Naive thymus-derived CD4-positive, alpha-beta T cell (primary cell): ENCODE results near the gene EXOSC2. TPM values are rescaled to one million over a fixed set of nuclear protein-coding genes. Genes with fewer than 3 reads are reported as not detected.

Source experiments
- ATAC-seq: fragments of 150-1000 bp; cut with Tn5 transposase; 2 replicates; pipeline ENCODE4 v1.10.0; 2021; ENCODE audit warnings: mild to moderate bottlenecking, moderate library complexity
- CTCF ChIA-PET: fragments of 350-600 bp; sonication (Branson Sonifier 250); formaldehyde crosslinking; loops from one replicate; lab custom pipeline; 2021; ENCODE audit warnings: antibody characterized with exemption; lab: Charles Lee
- POLR2A ChIA-PET: fragments of 350-600 bp; sonication (Branson Sonifier 250); formaldehyde crosslinking; loops from one replicate; lab custom pipeline; 2021; ENCODE audit warnings: antibody characterized with exemption, inconsistent platforms; lab: Charles Lee
- DNase-seq, 9 donors: peaks; one replicate each; pipeline versions ENCODE4 v3.0.0 to v3.0.0-alpha.2; 2020 to 2022; ENCODE audit warnings: mixed read lengths in 1 of 9
- H3K27ac ChIP-seq: one replicate; pipeline ENCODE4 v1.7.0; 2013; ENCODE audit warnings: mild to moderate bottlenecking, low read depth, low read length, moderate library complexity
- H3K27me3 ChIP-seq, 2 donors: one replicate each; pipeline ENCODE4 v1.7.0; 2013; ENCODE audit warnings: low read length in 2 of 2, mild to moderate bottlenecking in 2 of 2, moderate library complexity in 2 of 2; ENCODE audit not compliant: control insufficient read depth in 2 of 2, insufficient read depth in 2 of 2
- H3K36me3 ChIP-seq, 3 experiments: 1 replicate in 2 of 3; 2 replicates in 1 of 3; pipeline ENCODE4 v1.7.0; 2013; ENCODE audit warnings: low read length in 3 of 3, mild to moderate bottlenecking in 3 of 3, moderate library complexity in 1 of 3; ENCODE audit not compliant: insufficient read depth in 3 of 3, control insufficient read depth in 2 of 3
- H3K4me1 ChIP-seq, 2 donors: one replicate each; pipeline ENCODE4 v1.7.0; 2013; ENCODE audit warnings: low read length in 2 of 2, mild to moderate bottlenecking in 2 of 2, moderate library complexity in 1 of 2; ENCODE audit not compliant: control insufficient read depth in 2 of 2, insufficient read depth in 2 of 2
- H3K4me3 ChIP-seq: 2 replicates; pipeline ENCODE4 v1.7.0; 2013; ENCODE audit warnings: mild to moderate bottlenecking, low read length
- H3K9me3 ChIP-seq, 3 experiments: 1 replicate in 2 of 3; 2 replicates in 1 of 3; pipeline ENCODE4 v1.7.0; 2013; ENCODE audit warnings: low read length in 3 of 3; ENCODE audit not compliant: control insufficient read depth in 2 of 3
- H3K27ac Mint-ChIP-seq, 9 donors: one replicate each; pipeline ENCODE4 v1.8.0; 2020 to 2022; ENCODE audit warnings: mixed read lengths in 9 of 9, mild to moderate bottlenecking in 8 of 9, moderate library complexity in 5 of 9, inconsistent platforms in 2 of 9
- H3K27me3 Mint-ChIP-seq, 5 donors: one replicate each; pipeline ENCODE4 v1.8.0; 2021 to 2022; ENCODE audit warnings: mixed read lengths in 5 of 5, mild to moderate bottlenecking in 1 of 5
- H3K36me3 Mint-ChIP-seq, 5 donors: one replicate each; pipeline ENCODE4 v1.8.0; 2020 to 2022; ENCODE audit warnings: mixed read lengths in 5 of 5, mild to moderate bottlenecking in 3 of 5, inconsistent platforms in 1 of 5
- H3K4me1 Mint-ChIP-seq, 7 donors: one replicate each; pipeline ENCODE4 v1.8.0; 2020 to 2022; ENCODE audit warnings: mixed read lengths in 7 of 7, mild to moderate bottlenecking in 3 of 7, inconsistent platforms in 1 of 7
- H3K4me3 Mint-ChIP-seq, 10 donors: one replicate each; pipeline ENCODE4 v1.8.0; 2020 to 2022; ENCODE audit warnings: mild to moderate bottlenecking in 10 of 10, mixed read lengths in 10 of 10, moderate library complexity in 6 of 10, inconsistent platforms in 2 of 10
- H3K9me3 Mint-ChIP-seq, 11 donors: one replicate each; pipeline ENCODE4 v1.8.0; 2020 to 2022; ENCODE audit warnings: mixed read lengths in 11 of 11, mild to moderate bottlenecking in 4 of 11, inconsistent platforms in 1 of 11, moderate library complexity in 1 of 11
- intact Hi-C, 2 donors: fragments of 100-400 bp; cut with micrococcal nuclease; formaldehyde crosslinking; loops; one replicate each; pipeline ENCODE4 v1.15.1; 2023
- polyA plus RNA-seq, 2 donors: library from polyadenylated mRNA; unstranded; fragments of 300-500 nt; fragmentation: Illumina TruSeq; gene quantifications; one replicate each; pipeline ENCODE4 v1.2.3, GENCODE V29; 2021
- total RNA-seq, 6 experiments: library from RNA in 5 of 6; stranded (reverse) in 5 of 6; gene quantifications; 1 replicate in 5 of 6; 2 replicates in 1 of 6; pipeline ENCODE4 v1.2.3 and lab custom pipeline; 2021 to 2026

The EXOSC2 gene
- total and polyA plus RNA-seq, 7 experiments from 2014 or later, result 31.4 to 60.7 (median 57.3) TPM

DNA sequence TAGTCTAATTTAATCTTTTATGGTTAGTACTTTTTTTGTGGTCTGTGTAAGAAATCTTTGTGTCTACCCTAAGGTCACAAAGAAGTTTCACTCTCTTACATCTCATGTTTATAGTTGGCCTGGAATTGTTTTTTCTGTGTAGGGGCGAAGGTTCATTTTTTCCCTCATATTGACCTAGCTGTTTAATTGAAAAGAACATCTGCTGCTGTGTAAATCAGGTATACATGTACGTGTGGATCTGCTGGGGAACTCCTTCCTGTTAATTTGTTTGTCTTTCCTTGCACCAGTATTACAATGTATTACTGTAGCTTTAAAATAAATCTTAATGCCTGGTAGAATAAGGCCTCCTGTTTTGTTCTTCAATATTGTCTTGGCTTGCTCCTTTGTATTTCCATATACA, 37.8 kb downstream of the EXOSC2 start:
- CTCF ChIA-PET, result interaction anchor here (0.5 to 1.3 kb wide), 5 partner anchors 25 to 435 kb away, joined by 3 to 5 read pairs (median 4); no protein-coding TSS in a partner anchor
- peaks cover 8 to 41% (median 26%) of the 10 kb centered on the region in 7 donors for H3K4me1 Mint-ChIP-seq

DNA sequence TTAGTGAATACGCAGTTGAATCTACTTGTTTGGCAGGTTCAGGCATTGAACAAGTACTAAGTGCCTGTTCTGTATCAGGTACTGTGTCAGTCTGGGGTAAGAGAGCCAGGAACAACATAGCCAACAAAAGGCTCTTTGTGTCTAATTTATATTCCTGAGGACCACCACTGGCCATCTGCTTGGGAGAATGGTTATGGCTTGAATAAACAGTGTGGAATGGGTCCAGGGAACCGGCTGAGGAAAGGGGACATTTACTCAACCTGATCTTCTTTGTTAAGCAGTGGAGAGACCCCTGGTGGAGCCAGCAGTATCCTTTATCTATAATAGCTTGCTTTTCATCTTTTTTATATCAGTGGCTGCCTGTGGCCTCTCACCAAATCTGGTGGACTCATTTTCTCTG, 38.6 kb downstream of the EXOSC2 start:
- intact Hi-C loops, result loop anchor here in 1 of 2 donors (1.0 kb wide), 1 partner anchor 25 kb away; no protein-coding TSS in a partner anchor
- Histone ChIP-seq H3K9me3 (no peaks in the 10 kb centered on the region), H3K4me1 (no peaks in the 10 kb centered on the region), H3K4me3 (no peak overlapping the region), H3K27me3 (no peaks in the 10 kb centered on the region), H3K36me3 (no peaks in the 10 kb centered on the region), H3K27ac (no peak overlapping the region)
- Mint-ChIP-seq H3K4me3 (no peak overlapping the region), H3K27me3 (no peaks in the 10 kb centered on the region), H3K9me3 (peaks cover 0 to 3% (median 0%) of the 10 kb centered on the region in 11 donors), H3K27ac (no peak overlapping the region), H3K4me1 (peaks cover 8 to 40% (median 22%) of the 10 kb centered on the region in 7 donors), H3K36me3 (peaks cover 0 to 12% (median 8%) of the 10 kb centered on the region in 5 donors)
- DNase-seq, result no peak
- ChIA-PET POLR2A (interaction anchor here (0.7 kb wide), 1 partner anchor 17 kb away, joined by 4 read pairs; no protein-coding TSS in a partner anchor), CTCF (interaction anchor here (0.6 to 1.3 kb wide), 4 partner anchors 25 to 154 kb away, joined by 3 to 5 read pairs (median 4); no protein-coding TSS in a partner anchor)
- no peak for ATAC-seq

More for the DNA sequence above, 37.8 kb downstream of the EXOSC2 start:
- H3K27me3 Mint-ChIP-seq, result no peaks in the 10 kb centered on the region
- no peaks in the 10 kb centered on the region for H3K36me3 ChIP-seq
- no peaks in the 10 kb centered on the region for H3K27me3 ChIP-seq
- DNase-seq (no peak), ATAC-seq (no peak)
- H3K36me3 Mint-ChIP-seq, result peaks cover 0 to 12% (median 8%) of the 10 kb centered on the region in 5 donors
- no peak overlapping the region for H3K4me3 Mint-ChIP-seq
- H3K4me3 ChIP-seq, result no peak overlapping the region
- H3K9me3 Mint-ChIP-seq, result peaks cover 0 to 3% (median 0%) of the 10 kb centered on the region in 11 donors
- H3K4me1 ChIP-seq, result no peaks in the 10 kb centered on the region
- H3K27ac ChIP-seq, result no peak overlapping the region
- H3K27ac Mint-ChIP-seq, result no peak overlapping the region
- POLR2A ChIA-PET, result interaction anchor here (0.7 kb wide), 1 partner anchor 16 kb away, joined by 4 read pairs; no protein-coding TSS in a partner anchor
- intact Hi-C loops, result no loop called here
- H3K9me3 ChIP-seq, result no peaks in the 10 kb centered on the region

DNA sequence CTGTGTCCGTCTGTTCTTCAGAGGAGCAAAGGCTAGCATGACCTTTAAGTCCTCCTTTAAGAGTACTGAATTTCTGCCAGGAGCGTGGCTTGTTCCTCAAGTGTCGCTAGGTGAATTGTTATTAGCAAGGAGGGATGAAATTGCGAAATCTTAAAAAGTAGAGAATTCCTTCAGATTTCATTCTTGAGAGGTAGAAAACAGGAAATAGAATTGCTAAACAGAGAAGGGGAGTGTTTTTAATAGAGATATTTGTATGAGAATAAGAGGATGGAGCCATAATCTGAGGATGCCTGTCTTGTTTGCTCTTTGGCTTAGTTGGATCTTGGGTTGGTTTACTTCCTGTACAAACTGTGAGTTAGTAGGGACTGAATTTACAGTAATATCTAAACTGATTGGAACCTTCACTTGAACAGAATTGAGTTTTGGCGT, 39.2 kb downstream of the EXOSC2 start:
- Mint-ChIP-seq H3K4me3 (no peak overlapping the region), H3K4me1 (peaks cover 8 to 40% (median 22%) of the 10 kb centered on the region in 7 donors), H3K27me3 (no peaks in the 10 kb centered on the region), H3K27ac (peak overlapping the region in 1 of 9 donors; percentile 9), H3K9me3 (peaks cover 0 to 3% (median 0%) of the 10 kb centered on the region in 11 donors), H3K36me3 (peaks cover 0 to 12% (median 5%) of the 10 kb centered on the region in 5 donors)
- Histone ChIP-seq H3K27me3 (no peaks in the 10 kb centered on the region), H3K9me3 (no peaks in the 10 kb centered on the region), H3K27ac (no peak overlapping the region), H3K36me3 (no peaks in the 10 kb centered on the region), H3K4me3 (no peak overlapping the region), H3K4me1 (no peaks in the 10 kb centered on the region)
- DNase-seq (no peak), ATAC-seq (no peak)
- intact Hi-C loops, result loop anchor here in 1 of 2 donors (1.0 kb wide), 1 partner anchor 26 kb away; no protein-coding TSS in a partner anchor
- ChIA-PET CTCF (interaction anchor here (0.6 to 1.3 kb wide), 3 partner anchors 26 to 154 kb away, joined by 3 to 4 read pairs (median 3); no protein-coding TSS in a partner anchor), POLR2A (no interaction called here)

DNA sequence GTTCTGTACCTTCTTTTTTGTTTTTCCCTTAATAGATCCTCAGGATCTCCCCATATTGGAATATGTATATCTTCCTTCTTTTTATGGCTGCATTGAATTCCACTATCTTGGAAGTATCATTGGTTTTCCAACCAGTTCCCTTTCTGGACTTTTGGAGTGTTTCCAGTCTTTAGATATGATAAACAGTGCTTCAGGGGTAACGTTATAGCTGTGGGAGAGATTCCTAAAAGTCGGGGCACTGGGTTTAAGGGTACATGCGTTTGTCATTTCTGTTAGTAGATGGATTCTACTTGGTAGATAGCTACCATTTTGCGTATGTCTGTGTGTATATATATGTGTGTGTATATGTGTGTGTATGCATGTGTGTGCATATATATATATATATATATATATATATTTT, 42.0 kb downstream of the EXOSC2 start:
- no peaks in the 10 kb centered on the region for H3K27me3 Mint-ChIP-seq
- H3K4me3 Mint-ChIP-seq, result no peak overlapping the region
- peaks cover 0 to 22% (median 4%) of the 10 kb centered on the region in 5 donors for H3K36me3 Mint-ChIP-seq
- Histone ChIP-seq H3K4me1 (no peaks in the 10 kb centered on the region), H3K9me3 (no peaks in the 10 kb centered on the region), H3K27ac (no peak overlapping the region), H3K4me3 (no peak overlapping the region), H3K27me3 (no peaks in the 10 kb centered on the region), H3K36me3 (no peaks in the 10 kb centered on the region)
- ChIA-PET CTCF (no interaction called here), POLR2A (interaction anchor here (0.5 kb wide), 1 partner anchor 65 kb away, joined by 3 read pairs; no protein-coding TSS in a partner anchor)
- no peak for DNase-seq
- no peaks in the 10 kb centered on the region for H3K9me3 Mint-ChIP-seq
- no peak for ATAC-seq
- intact Hi-C loops, result no loop called here
- H3K27ac Mint-ChIP-seq, result peak overlapping the region in 1 of 9 donors; percentile 43
- H3K4me1 Mint-ChIP-seq, result peaks cover 6 to 29% (median 17%) of the 10 kb centered on the region in 7 donors

DNA sequence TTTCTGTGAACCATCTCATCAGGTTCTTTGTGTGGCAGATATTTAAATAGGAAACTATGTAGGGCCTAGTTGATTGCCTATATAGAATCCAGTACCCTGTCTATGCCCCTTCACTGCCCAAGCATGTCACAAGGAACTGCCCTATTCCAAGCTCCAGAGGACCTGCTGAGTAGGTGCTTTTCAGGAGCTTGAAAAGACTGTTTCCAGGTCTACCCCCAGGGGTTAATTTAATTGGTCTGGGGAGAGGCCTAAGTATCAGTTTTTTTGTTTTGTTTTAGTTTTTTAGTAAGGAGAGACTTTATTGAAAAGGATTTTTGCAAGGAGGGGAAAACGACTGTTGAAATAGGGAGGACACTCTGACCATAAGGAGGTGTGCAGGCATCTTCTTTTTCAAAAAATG, 43.3 kb downstream of the EXOSC2 start:
- intact Hi-C loops, result no loop called here
- Histone ChIP-seq H3K4me1 (no peaks in the 10 kb centered on the region), H3K27me3 (no peaks in the 10 kb centered on the region), H3K27ac (no peak overlapping the region), H3K4me3 (no peak overlapping the region), H3K9me3 (no peaks in the 10 kb centered on the region), H3K36me3 (no peaks in the 10 kb centered on the region)
- Mint-ChIP-seq H3K27ac (no peak overlapping the region), H3K4me3 (no peak overlapping the region), H3K4me1 (peaks cover 5 to 21% (median 10%) of the 10 kb centered on the region in 7 donors), H3K27me3 (no peaks in the 10 kb centered on the region), H3K36me3 (peaks cover 0 to 27% (median 5%) of the 10 kb centered on the region in 5 donors), H3K9me3 (no peaks in the 10 kb centered on the region)
- DNase-seq (no peak), ATAC-seq (no peak)
- POLR2A ChIA-PET, result no interaction called here
- CTCF ChIA-PET, result no interaction called here

DNA sequence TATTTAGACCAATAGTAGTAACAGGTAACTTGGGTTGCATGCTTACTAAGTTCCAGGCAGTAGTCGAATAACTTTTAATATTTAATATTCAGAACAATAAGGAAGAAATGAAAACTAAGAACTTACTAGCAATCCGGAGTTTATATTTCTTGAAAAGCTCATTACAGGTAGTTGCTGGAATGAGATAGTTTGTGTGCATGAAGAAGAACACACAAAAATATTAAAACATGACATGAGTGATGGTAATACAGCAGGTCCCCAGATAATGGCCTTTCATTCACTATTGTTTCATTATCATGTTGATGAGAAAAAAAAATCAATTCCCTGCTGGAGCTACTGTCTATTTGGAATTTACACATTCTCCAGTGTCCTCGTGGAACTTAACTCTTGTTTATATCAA, 44.7 kb downstream of the EXOSC2 start:
- peaks cover 0 to 9% (median 5%) of the 10 kb centered on the region in 7 donors for H3K4me1 Mint-ChIP-seq
- Histone ChIP-seq H3K27me3 (no peaks in the 10 kb centered on the region), H3K4me1 (no peaks in the 10 kb centered on the region), H3K9me3 (no peaks in the 10 kb centered on the region), H3K4me3 (no peak overlapping the region), H3K27ac (no peak overlapping the region), H3K36me3 (no peaks in the 10 kb centered on the region)
- H3K36me3 Mint-ChIP-seq, result peaks cover 0 to 27% (median 5%) of the 10 kb centered on the region in 5 donors
- intact Hi-C loops, result no loop called here
- no peak for DNase-seq
- H3K27ac Mint-ChIP-seq, result no peak overlapping the region
- H3K4me3 Mint-ChIP-seq, result no peak overlapping the region
- no peaks in the 10 kb centered on the region for H3K27me3 Mint-ChIP-seq
- no peaks in the 10 kb centered on the region for H3K9me3 Mint-ChIP-seq
- ChIA-PET POLR2A (no interaction called here), CTCF (interaction anchor here (0.7 kb wide), 1 partner anchor 37 kb away, joined by 4 read pairs; no protein-coding TSS in a partner anchor)
- ATAC-seq, result no peak
